HEK293T (cell line): ENCODE measurements around the gene SERPINE2.

ENCODE experiments used
- ARNT ChIP-seq: fragments of 450-650 bp; IDR thresholded peaks from 2 replicates; pipeline ENCODE4 v1.6.1; 2017; ENCODE audit warnings: mild to moderate bottlenecking
- HDGF ChIP-seq: fragments of 450-650 bp; IDR thresholded peaks from 2 replicates; pipeline ENCODE4 v1.6.1; 2017; ENCODE audit warnings: antibody characterized with exemption, borderline replicate concordance
- SP1 ChIP-seq: fragments of 450-650 bp; IDR thresholded peaks from 2 replicates; pipeline ENCODE4 v1.6.1; 2017

DNA sequence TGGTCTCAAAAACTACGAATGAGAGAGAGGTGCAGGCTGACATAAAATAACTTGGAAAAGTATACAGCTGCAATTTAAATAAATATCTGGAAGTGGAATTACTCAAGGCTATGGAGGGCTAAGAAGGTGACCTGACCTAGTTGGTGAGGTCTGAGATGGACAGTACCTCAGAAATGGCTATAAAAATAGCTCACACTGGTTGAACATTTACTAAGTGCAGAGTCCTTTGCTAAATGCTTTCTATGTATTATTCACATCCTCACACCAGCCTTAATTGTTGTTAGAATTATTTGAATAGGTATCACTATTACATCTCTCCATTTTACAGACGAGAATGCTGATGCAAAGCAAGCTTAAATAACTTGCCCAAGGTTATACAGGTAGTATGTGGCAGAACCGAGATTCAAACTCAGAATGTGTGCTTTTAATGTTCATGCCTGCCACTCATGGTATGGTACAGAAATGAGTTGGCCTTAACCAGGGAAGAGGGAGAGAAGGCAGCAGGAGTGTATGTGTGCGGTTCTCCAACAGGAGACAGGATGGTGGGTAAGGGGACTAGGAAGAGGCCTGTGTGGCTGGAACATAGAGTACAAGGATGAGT, 44.4 kb downstream of the SERPINE2 start:
- no peak for TF ChIP-seq SP1
- no peak for TF ChIP-seq ARNT
- no peak for TF ChIP-seq HDGF
